ENCODE measurements around the gene UST.

Gene UST

DNA sequence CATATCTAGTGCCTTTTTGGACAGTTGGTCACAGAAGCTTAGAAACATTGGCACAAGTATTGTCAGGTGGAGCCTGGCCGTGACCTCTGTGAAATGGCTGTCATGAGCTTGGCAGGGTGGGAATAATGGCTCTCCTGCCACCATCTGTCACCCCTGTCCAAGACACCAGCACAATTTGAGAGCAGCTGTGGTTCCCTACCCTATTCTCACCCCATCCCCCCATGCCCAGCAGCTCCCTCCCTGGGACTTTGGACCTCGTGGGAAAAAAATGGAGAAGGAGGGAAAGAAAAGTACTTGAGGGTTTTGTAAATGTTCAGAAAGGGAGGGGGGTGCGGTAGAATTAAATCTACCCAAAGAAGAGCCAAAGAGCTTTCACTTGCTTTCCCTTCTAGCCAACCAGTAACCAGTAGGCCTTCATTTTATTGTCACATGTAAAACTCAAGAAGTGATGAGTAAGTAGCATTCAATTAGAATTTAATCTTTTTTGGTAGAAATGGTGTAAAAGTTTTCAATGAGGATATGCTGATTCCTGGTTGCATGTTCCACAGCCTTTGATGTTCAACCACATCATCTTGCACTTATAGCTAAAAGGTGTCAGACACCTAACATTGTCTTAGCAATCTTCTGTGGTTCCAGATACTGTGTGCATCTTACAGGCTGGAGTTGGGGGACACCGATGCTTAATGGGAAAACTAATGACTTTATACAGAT lies 307.2 kb downstream of the UST start:
- no peak for DNase-seq

DNA sequence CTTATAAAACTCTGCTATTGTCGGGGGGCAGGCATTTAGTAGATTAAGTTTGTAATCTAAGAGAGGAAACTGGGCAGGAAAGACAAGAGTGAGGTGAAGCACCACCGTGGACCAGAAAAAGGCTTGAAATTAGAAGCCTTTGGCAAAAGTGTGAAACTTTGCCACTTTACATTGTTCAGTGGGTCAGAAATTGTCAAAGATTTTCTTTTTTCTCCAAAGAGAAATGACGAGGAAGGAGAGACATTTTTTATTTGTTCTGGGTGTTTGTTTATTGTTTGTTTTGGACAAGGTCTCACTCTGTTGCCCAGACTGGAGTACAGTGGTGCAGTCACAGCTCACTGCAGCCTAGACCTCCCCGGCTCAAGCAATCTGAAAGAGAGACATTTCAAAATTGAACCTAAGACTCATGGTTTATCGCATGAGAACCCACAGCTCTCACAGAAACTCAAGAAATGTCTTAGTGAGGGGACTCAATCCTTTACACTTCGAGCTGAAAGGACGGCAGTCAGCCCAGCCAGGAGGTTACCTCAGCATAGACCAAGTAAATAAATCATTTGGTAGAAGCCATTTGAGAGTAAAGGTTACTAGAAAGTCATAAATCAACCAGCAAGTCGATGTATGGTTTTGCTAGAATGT lies 307.8 kb downstream of the UST start:
- no peak for DNase-seq

DNA sequence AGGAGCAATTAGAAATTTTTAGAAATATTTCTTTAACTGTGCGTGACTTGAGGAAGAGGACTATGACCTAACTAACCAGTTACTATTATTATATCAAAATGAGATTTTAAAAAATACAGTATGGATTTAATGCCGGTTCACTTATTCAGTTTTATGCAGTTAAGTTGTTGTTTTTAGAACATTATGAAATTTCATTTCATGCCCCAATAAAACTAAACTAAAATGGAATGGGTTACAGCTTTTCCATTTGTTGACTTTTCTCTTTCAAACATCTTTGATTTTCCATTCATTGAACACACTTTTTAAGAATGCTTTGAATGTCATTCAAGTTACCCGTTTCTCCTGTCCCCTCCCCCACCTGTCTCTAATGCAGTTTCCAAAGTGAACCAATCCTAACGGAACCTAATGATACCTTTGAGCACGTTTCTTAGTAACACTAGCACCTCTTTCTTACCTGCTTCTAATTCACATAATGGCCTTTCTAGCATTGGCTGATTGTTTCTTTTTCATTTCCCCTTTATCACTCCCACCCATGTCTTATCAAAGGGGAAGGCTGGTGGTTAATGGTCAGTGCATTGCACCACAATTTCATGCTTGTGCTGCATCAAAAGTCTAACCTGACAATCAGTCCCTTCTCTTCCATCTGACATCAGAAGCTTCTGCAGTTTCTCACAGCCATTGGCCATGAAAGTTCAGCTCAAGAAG lies 308.5 kb downstream of the UST start:
- no peak for DNase-seq

DNA sequence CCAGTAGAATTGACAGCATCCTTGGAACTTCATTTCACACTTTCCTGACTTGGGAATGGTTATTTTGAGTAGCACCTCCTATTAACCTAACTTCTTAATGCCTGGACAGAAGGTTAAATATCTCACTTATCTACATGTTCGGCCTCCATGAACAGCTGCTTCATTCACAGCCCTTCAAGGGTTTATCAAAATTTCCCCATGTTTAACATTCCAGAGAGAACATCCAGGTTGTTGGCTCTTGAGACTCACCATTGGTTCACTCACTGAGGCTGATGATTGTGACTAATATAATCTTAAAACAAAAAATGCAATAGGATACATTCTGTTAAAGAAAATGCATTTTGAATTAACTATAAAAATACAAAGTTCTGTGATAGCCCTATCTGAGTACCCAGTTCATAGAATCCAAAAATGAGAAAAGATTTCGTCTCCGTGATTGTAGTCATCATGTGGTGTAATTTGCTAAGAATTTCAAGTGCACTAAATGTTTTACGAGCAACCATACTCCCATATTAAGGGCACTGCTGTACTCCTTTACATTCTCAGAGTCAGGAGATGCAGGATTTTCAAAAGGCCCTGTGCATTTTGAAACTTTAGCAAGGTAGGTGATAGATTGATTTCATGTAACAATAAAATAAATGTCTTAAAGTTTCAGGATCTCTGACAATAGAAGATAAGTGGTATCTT lies 310.1 kb downstream of the UST start:
- no peak for DNase-seq

DNA sequence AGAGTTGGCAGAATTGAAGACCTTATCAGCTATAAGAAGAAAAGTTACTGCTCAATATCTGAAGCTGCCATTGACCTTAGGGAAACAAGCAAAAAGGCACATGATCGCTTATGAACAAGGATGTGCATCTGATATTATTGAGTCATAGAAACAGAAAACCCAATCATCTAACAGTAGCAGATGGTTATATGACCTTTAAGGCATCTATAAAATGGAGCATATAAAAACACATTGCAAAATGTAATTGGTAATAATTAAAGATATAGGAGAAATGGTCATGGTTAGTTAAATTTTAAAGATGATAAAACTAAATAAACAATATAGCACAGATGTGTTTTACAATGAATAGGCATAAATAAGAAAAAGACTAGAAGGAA lies 310.6 kb downstream of the UST start:
- no peak for DNase-seq

DNA sequence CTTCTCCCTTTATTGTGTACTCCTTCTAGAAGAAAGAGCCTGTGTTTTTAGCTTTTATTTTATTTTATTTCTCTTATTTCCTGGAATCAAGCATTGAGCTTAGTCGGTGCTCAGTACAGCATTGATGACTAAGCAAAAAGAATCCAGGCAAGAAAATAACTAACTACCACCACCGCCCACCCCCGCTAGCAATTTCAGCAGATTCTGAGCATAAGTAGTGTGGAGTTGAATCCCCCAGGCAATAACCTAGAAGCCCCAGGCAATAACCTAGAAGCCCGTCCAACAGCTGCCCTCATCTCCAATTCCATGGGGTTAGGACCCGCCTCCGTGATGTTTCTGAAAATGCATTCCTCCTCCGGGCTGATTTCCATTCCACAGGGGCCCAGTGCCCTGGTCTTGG lies 312.7 kb downstream of the UST start:
- DNase-seq: no peak

DNA sequence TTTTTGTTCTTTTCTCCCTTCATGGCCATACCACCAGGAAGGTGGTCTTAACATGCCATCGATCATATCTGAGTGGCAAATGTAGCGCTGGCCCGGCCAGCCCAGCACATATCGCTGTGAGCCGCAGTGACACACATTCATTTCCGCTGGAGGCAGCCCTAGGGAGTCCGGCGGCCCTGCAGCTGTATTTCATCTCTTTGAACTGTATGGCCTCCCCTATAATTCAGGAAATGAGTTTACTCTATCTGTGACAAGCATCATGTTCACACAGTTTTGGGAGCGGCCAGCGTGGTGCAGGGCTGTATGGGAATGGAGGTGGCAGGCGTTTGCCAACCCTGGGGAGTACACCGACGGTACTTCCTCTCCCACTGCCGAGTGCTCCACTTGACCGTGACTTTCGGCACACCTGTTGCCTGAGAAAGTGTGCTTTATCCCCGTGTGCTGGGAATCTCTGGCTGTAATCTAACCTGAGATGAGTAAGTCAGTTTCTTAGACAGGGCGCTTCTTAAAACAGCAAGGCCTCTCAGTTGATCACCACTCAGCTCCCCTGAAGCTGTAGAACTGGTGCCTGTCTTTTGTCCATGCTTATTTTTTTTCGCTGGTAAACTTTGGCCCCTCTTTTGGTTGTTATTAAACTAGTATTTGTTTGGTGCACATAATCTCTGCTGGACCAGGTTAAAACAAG lies 313.6 kb downstream of the UST start:
- DNase-seq: no peak

DNA sequence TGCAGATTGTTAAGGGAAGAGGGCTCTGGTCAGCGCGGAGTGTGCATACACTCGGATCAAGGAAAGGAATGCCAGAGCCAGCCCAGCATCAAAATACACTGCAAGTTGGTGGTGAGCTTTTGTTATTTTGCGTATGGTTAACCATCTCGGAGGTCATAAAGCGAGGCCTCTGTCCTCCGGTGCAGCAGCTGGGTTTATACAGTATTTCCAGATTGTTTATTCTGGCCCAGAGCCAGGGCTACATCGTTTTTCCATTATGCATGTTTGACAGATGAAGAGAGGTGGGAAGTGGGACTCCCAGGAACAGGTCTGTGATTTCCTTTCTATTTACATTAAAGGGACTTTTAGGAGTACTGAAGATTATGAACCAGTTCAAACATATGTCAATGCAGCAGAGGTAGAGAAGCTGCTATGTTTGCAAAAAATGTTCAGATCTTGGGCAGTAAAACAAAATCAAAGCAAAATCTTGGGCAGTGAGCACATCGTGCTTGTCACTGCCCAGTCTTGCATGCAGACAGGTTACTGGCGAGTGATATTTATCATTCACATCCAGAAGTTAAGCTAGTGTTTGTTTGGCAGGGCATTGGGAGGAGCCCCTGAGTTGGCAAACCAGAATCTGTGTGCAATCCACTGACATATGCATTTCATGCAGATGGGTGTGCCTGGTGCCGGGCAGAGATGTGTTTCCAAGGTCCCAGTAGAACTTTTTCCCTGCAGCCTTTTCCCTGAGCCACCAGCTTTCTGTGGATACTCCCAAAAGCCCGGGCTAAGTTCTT lies 314.3 kb downstream of the UST start:
- DNase-seq: peak; percentile 51 to 72

DNA sequence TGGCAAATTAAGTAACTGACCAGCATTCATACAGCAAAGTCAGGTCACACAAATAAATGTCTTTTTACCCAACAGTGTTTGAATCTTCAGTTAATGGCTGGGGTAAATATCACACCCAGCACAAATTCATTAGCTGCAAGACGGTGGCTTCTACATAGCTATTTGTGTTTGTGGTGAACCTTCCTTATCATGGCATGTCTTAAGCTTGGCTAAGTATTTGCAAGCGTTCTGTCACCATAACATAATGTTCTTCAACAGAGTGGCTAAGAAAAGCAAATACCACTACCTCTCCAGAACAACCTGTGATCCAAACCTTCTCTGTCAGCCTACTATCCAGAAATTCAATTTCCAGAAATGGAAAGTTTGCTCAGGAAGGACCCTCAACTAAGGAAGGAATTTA lies 315.1 kb downstream of the UST start:
- DNase-seq: no peak

DNA sequence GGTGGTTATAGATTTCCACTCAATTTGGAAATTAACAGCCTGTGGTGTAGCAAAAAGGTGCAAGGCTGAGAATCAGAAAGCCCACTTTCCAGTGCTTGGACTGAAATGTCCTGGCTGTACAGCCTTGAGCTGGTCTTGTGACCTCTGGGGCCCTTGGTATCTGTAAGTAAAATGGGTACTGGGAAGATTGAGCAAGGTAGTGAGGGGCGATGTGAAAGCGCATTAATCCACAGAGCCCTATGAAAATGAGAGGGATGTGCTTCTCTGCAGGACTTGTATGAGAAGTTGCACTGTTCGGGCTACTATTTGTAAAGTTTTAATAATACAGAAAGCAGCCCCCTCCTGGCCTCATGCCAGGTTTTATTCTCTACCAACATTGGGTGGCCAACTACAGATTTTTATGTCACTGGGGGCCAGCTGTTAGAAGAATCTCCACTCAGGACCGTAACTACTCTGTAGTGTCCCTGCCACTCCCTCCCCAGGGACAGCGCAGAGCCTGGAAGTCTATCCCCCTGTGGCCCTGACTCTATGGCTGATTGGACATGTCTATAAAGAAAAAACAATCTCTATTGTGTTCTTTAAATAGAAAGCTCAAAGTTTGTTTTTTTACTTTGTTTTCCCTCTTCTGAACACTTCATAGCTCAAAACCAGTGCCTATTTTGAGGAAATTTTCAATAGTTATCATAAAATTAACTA lies 316.0 kb downstream of the UST start:
- no peak for DNase-seq

DNA sequence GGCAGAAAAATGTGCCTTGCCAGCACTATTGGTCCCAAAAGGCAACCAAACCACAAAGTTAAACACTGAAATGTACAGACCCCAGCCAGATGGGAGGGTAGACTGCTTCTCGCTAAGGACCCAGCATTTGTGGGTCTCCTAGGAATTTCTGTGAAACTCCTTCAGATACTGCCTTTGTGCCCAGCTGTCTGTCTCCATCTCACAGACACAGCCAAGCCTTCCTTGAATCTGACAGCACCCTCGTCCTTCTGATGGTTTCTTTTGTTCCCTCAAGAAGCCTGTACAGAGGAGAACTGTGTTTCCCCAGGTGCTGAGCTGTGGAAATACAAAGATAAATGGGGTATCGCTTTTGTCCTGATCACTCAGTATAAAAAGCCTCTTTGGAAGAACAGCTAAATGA lies 316.6 kb downstream of the UST start:
- DNase-seq: no peak

DNA sequence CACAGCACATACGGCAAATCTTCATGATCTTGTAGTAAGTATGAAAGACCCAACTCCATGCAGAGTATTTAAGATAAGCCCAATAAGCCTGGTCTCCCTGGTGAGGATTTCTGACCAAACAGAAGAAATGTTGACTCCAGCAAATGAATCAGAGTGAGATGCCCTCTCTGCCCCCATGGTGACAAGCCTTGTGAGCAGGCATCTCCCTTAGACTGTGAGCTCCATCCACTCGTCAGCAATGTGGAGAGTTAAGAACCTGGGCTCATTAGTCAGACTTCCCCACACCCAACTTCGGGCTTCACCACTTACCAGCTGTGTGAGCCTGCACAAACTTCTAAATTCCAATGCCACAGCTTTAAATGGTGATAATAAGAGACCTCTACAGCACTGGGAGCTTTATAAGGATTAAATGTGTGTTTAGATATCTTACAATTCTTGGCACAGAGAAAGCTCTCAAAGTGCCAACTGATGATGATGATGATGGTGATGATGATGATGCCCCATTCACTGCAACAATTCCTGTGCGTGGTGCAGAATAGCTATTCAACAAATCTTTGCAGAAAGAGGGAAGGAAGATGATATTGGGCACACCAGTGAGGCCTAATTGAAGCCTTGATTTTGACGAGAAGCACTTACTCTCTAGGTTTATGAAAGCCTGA lies 317.3 kb downstream of the UST start:
- DNase-seq: no peak

DNA sequence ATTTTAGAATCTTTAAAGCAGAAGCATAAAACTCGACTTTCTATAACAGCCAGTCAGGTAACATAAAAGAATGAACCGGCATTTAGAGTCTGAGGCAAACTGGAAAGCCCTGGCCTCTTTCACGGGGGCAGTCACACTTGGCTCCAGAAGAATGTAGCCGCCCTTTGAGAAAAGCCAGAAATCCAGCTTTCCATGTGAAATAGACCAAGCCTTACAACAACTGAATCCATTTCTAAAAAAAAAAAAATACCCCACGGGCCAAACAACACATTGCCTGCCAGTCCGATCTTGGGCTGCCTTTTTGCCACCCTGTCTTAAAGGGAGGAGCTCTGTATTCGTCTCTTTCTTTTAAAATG lies 317.8 kb downstream of the UST start:
- DNase-seq: no peak

DNA sequence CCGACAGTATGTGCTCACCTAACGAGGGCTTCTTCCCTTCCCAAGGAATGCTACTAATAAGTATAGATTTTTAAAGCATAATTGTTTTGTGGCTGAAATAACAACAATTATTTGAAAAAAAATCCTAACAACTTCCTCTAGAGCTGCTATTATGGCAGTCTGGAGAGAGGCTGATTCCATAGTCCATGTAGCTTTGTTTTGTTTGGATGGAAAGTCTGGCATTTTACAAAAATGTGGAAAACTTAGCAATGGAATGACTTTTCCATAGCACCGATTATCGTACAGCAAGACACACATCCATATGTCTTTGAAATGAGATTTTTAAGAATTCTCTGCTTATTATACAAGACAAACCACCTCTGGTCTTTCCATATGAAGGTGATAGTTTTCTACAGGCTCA lies 318.3 kb downstream of the UST start:
- no peak for DNase-seq

DNA sequence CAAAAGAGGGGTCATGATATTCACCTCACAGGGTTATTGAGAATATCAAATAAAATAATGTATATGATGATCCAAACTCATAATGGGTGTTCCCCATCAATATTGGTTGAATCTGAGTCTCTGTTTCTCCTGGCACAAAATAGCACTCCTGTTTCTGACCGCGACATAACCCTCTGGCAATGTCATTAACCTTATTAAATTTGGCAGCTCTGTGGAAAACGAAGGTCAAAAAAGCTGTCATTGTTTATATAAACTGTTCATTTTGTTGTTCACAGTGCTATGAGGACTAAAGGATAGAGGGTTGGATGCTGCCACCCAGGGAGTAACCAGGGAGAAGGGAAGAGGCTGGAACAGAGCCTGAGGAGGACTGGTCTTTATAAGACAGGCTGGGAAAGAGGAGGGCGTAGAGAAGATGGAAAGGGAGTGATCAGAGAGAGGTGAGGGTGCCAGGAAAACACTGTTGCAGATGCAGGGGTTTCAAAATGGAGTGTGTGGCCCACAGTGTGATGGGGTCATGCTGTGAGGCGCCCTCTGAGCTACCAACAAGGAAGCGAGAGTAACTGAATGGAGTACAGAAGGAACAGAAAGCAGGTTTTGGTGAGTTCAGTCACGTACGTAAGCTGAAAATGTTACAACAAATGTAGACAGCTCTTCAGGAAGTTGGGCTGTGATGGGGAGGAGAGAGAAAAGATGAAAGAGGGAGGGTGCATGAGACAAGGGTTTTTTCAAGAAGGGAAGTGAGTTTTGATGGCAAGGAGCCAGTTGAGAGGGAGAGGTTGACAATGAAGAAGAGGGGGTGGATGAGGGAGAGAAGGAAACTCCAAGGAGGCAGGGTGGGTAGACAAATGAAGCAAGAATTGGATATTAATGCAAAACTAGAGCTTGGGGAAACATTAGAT lies 319.1 kb downstream of the UST start:
- DNase-seq: no peak

DNA sequence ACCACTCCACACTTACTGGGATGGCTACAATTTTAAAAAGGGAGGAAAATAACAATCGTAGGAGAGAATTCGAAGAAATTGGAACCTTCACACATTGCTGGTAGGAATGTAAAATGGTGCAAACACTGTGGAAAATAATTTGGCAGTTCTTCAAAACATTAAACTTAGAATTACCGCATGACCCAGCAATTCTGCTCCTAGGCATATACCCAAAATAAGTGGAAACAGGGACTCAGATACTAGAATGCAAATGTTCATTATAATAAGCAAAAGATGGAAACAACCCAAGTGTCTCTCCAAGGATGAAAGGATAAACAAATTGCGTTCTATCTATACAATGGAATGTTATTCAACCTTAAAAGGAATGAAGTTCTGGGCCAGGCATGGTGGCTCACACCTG lies 325.2 kb downstream of the UST start:
- no peak for DNase-seq

DNA sequence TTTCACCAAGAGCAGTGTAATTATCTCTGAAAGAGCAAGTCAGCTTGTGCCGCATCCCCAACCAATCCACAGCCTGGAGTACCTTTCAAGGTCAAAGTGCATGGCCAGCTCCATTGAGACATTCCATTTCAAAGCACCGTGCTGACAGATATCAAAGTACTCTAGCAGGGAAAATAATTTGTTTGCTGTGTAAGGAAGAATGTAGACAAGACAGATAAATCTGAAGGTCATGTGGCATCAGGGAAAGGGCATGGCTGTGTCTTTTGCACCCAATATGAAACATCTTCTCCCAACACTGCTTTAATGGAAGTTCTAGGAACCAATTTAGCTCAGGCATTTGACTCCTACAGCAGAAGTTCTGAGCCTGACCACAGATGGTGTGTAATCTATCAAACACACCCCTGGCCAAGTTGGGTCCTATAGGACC lies 328.0 kb downstream of the UST start:
- DNase-seq: no peak

DNA sequence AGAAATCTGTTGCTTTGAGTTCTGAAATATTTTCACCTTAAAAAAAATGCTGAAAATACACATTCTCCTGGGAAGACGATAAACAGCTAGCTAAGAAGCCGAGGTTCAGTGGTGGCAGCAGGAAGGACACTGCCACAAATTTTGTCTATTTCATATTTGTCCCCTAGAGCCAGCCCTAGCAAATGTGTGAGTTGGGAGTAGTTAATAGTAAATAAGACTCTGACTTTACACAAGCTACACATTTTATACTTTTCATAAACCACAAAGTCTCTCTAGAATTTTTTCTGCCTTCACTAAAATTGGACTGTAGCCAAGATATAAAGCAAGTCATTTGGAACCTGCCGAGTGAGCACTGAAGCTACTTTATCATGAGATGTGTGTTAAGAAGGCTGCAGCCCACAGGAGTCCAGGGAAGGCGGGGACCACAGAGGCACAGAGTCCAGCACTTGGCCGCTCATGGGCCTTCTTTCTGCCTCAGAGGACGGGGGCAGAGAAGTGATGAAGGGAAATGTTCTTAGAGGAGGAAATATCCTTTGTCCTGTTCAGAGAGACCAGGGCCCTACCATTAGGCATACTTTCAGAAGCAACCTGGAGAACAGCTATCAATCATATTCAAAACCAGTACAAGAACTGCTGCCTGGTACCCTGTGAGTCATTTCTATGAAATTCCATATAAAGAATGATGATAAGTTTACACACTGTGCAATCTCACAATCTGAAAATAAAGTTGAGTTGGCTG lies 329.0 kb downstream of the UST start:
- DNase-seq: no peak

DNA sequence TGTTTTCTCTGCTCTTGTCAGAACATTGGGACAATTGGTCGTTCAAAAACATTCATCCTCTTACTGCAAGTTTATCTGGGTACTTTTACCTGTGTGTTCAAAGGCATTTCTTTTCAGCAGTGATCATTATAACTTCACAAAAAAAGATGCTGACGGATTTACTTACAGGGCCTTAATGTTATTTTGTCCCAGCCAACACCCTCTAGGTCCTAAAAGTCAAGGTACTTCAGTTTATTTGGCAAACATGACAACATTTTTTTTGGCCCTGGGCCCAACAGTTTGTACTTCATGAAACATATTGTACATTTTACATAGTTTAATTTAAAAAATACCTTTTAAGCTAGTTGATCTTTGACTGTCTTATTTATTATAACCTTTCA lies 329.5 kb downstream of the UST start:
- DNase-seq: no peak

DNA sequence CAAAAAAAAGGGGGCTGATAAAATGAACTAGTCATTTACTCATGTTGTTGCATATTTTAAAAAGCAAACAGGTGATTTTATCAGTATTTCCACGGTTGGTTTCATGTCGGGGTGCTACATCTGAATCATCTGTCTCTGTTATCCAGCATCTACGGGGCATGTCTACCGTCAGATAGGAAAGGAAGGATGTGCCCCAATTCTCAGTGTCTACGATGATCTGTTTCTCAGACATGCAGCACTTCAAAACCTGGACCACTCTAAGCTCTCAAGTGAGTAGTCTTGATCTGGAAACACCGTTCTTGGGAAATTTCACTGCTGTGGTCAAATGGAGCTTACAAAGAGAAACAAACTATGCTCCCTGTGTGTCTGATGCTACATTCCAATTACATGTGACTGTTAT lies 330.4 kb downstream of the UST start:
- no peak for DNase-seq
